ENCODE data around the gene LSS.
A peak's percentile ranks its signal among the peaks of the same experiment; 100 is the strongest.

Gene LSS

GRCh38 chr21:46154955-46155513 is 73.5 kb downstream of the LSS start:
- DNase-seq (ENCODE audit: low read depth in 1 of 2, low spot score in 1 of 2): no peak

GRCh38 chr21:46154155-46154954 is 74.2 kb downstream of the LSS start:
- no peak for DNase-seq (ENCODE audit: low read depth in 1 of 2, low spot score in 1 of 2)

GRCh38 chr21:46153247-46154154 is 75.1 kb downstream of the LSS start:
- DNase-seq (ENCODE audit: low read depth in 1 of 2, low spot score in 1 of 2): peak in 1 of 2 donors; percentile 44

GRCh38 chr21:46152927-46153246 is 75.7 kb downstream of the LSS start:
- no peak for DNase-seq (ENCODE audit: low read depth in 1 of 2, low spot score in 1 of 2)

GRCh38 chr21:46151989-46152926 is 76.3 kb downstream of the LSS start:
- no peak for DNase-seq (ENCODE audit: low read depth in 1 of 2, low spot score in 1 of 2)

- no peak for DNase-seq (ENCODE audit: low read depth in 1 of 2, low spot score in 1 of 2)
Measured at GRCh38 chr21:46151261-46151988, 77.1 kb downstream of the LSS start.

- no peak for DNase-seq (ENCODE audit: low read depth in 1 of 2, low spot score in 1 of 2)
Measured at GRCh38 chr21:46150491-46151121, 78.0 kb downstream of the LSS start.

GRCh38 chr21:46150073-46150472 is 78.5 kb downstream of the LSS start:
- no peak for DNase-seq (ENCODE audit: low read depth in 1 of 2, low spot score in 1 of 2)

- no peak for DNase-seq (ENCODE audit: low read depth in 1 of 2, low spot score in 1 of 2)
Measured at GRCh38 chr21:46149205-46149901, 79.2 kb downstream of the LSS start.

- no peak for DNase-seq (ENCODE audit: low read depth in 1 of 2, low spot score in 1 of 2)
Measured at GRCh38 chr21:46148106-46148505, 80.5 kb downstream of the LSS start.

- peak in 1 of 2 donors; percentile 26 for DNase-seq (ENCODE audit: low read depth in 1 of 2, low spot score in 1 of 2)
Measured at GRCh38 chr21:46147429-46147828, 81.1 kb downstream of the LSS start.

- no peak for DNase-seq (ENCODE audit: low read depth in 1 of 2, low spot score in 1 of 2)
Measured at GRCh38 chr21:46146856-46147255, 81.7 kb downstream of the LSS start.

- DNase-seq (ENCODE audit: low read depth in 1 of 2, low spot score in 1 of 2): no peak
Measured at GRCh38 chr21:46145840-46146691, 82.5 kb downstream of the LSS start.

GRCh38 chr21:46145159-46145839 is 83.3 kb downstream of the LSS start:
- DNase-seq (ENCODE audit: low read depth in 1 of 2, low spot score in 1 of 2): no peak

- no peak for DNase-seq (ENCODE audit: low read depth in 1 of 2, low spot score in 1 of 2)
Measured at GRCh38 chr21:46144464-46145070, 84.0 kb downstream of the LSS start.

- DNase-seq (ENCODE audit: low read depth in 1 of 2, low spot score in 1 of 2): no peak
Measured at GRCh38 chr21:46142582-46143473, 85.7 kb downstream of the LSS start.
